HepG2 (cell line): ENCODE measurements around the gene AGAP1. TPM values are rescaled to one million over a fixed set of nuclear protein-coding genes. Genes with fewer than 3 reads are reported as not detected.

Experiments used
- ATAC-seq: fragments of 200-7000 bp; cut with Tn5 transposase; 3 replicates; pipeline ENCODE4 v1.9.1; 2020; ENCODE audit warnings: mild to moderate bottlenecking, moderate library complexity
- BruUV-seq: library from RNA; stranded (reverse); fragments of 400-500 nt; replicated peaks from 2 replicates; lab custom pipeline; 2021; lab: Mats Ljungman, UMichigan
- CTCF ChIA-PET: fragments of 300-600 bp; formaldehyde crosslinking; extraction: SDS; loops from one replicate; lab custom pipeline; 2021; ENCODE audit warnings: low total read pairs, inconsistent platforms, low intra/inter-chr PET ratio; lab: Yijun Ruan, JAX
- POLR2A ChIA-PET: fragments of 350-600 bp; sonication (Branson Sonifier 250); formaldehyde crosslinking; loops from one replicate; lab custom pipeline; 2020; ENCODE audit warnings: antibody characterized with exemption, inconsistent platforms; lab: Yijun Ruan, JAX
- DNase-seq: peaks from one replicate; pipeline ENCODE4 v3.0.0-alpha.2; 2015; ENCODE audit warnings: low spot score
- FAIRE-seq: peaks from 3 replicates; lab custom pipeline; 2011; peaks lifted over from hg19 to GRCh38; lab: Jason Lieb, UNC
- H2AFZ ChIP-seq: one replicate; pipeline ENCODE4 v1.6.1; 2011; ENCODE audit warnings: low read length, inconsistent platforms
- H3K27ac ChIP-seq: fragments of 300-600 bp; 3 replicates; pipeline ENCODE4 v1.8.0; 2011; ENCODE audit warnings: mixed run types, mild to moderate bottlenecking, mixed read lengths, low read length, inconsistent platforms; ENCODE audit not compliant: insufficient read depth; ENCODE audit errors: extremely low read length
- H3K27me3 ChIP-seq, 2 experiments: fragments of 200-600 bp in 1 of 2; 2 replicates in 1 of 2; 3 replicates in 1 of 2; pipeline versions ENCODE4 v1.6.0 to v1.8.0; 2011; ENCODE audit warnings: low read length in 2 of 2, mild to moderate bottlenecking in 2 of 2, moderate library complexity in 2 of 2, inconsistent platforms in 1 of 2; ENCODE audit not compliant: insufficient read depth in 2 of 2, control insufficient read depth in 1 of 2
- H3K36me3 ChIP-seq, 2 experiments: fragments of 200-600 bp in 1 of 2; replicated peaks in 1 of 2; 2 replicates in 1 of 2; 3 replicates in 1 of 2; pipeline versions ENCODE4 v1.5.1 to v1.8.0; 2011; ENCODE audit warnings: low read length in 2 of 2, inconsistent platforms in 1 of 2; ENCODE audit not compliant: insufficient read depth in 2 of 2, control insufficient read depth in 1 of 2
- H3K4me1 ChIP-seq: 2 replicates; pipeline ENCODE4 v1.5.1; 2012; ENCODE audit warnings: low read length, inconsistent platforms; ENCODE audit not compliant: insufficient read depth
- H3K4me2 ChIP-seq: 2 replicates; pipeline ENCODE4 v1.6.0; 2011; ENCODE audit warnings: low read depth, low read length, inconsistent platforms
- H3K4me3 ChIP-seq, 3 experiments: fragments of 200-600 bp in 1 of 3; sonication (generic), shearing (Covaris generic) in 1 of 3; replicated peaks in 1 of 3; 2 replicates each; pipeline ENCODE4 v1.5.1; 2011 to 2016; ENCODE audit warnings: low read length in 3 of 3, inconsistent platforms in 2 of 3, low read depth in 2 of 3, mild to moderate bottlenecking in 2 of 3, control low read depth in 1 of 3, mixed read lengths in 1 of 3; ENCODE audit not compliant: insufficient read depth in 1 of 3
- H3K79me2 ChIP-seq: one replicate; pipeline ENCODE4 v1.6.1; 2011; ENCODE audit warnings: low read length, inconsistent platforms; ENCODE audit not compliant: insufficient read depth
- H3K9ac ChIP-seq: 2 replicates; pipeline ENCODE4 v1.6.0; 2011; ENCODE audit warnings: mild to moderate bottlenecking, low read depth, low read length, inconsistent platforms; ENCODE audit not compliant: insufficient read depth
- H3K9me3 ChIP-seq: 2 replicates; pipeline ENCODE4 v1.5.1; 2012; ENCODE audit warnings: mild to moderate bottlenecking, low read length
- H4K20me1 ChIP-seq: 2 replicates; pipeline ENCODE4 v1.6.0; 2011; ENCODE audit warnings: inconsistent platforms, mild to moderate bottlenecking, low read length, moderate library complexity; ENCODE audit not compliant: insufficient read depth
- WGBS: methylation state at CpG from one replicate; pipeline ENCODE4 v1.1.6; 2017; ENCODE audit warnings: low lambda C conversion rate; 5-methylcytosine and 5-hydroxymethylcytosine counted together
- in situ Hi-C: cut with HindIII; loops from 2 replicates; pipeline ENCODE4 v1.10.0; 2017; ENCODE audit warnings: low pct_unique_long_range_greater_than_20kb; ENCODE audit not compliant: extremely low pct_ligation_motif_present
- intact Hi-C: fragments of 100-400 bp; cut with micrococcal nuclease; formaldehyde crosslinking; loops from one replicate; pipeline ENCODE4 v1.10.0; 2022; ENCODE audit not compliant: unreplicated experiment
- polyA plus RNA-seq, 8 experiments: library from polyadenylated mRNA; depleted of rRNA in 3 of 8; stranded (reverse) in 7 of 8; unstranded in 1 of 8; fragments of >200 nt; fragmentation: Illumina TruSeq in 4 of 8; extraction: Trizol in 4 of 8; gene quantifications; 2 replicates each; pipeline versions ENCODE4 v1.2.1 to v1.2.3, GENCODE V29; 2011 to 2016; ENCODE audit warnings: low read depth in 4 of 8, missing spikeins in 1 of 8, mixed read lengths in 1 of 8; ENCODE audit not compliant: insufficient read depth in 1 of 8
- total RNA-seq, 5 experiments: library from RNA; depleted of rRNA; stranded (reverse); fragments of >200 nt; fragmentation: Illumina TruSeq; extraction: Trizol; gene quantifications; 2 replicates each; pipeline ENCODE4 v1.2.3, GENCODE V29; 2016; ENCODE audit warnings: low read depth in 1 of 5
- TF ChIP-seq, protein P1 (sequence below): sonication (generic); formaldehyde crosslinking; IDR thresholded peaks from 2 replicates; pipeline ENCODE4 v1.5.0; 2020; ENCODE audit warnings: mild to moderate bottlenecking, missing genetic modification reagents, moderate library complexity
- TF ChIP-seq, protein P2 (sequence below): sonication (generic); formaldehyde crosslinking; conservative IDR thresholded peaks from 2 replicates; pipeline ENCODE4 v1.8.0; 2022; ENCODE audit warnings: mild to moderate bottlenecking, moderate library complexity, missing genetic modification reagents

The AGAP1 gene
- total and polyA plus RNA-seq, 2 of the 13 experiments (the other 11 are each of a cell fraction or from before 2014, with no cell fraction given), result 21.2 to 32.7 TPM

DNA sequence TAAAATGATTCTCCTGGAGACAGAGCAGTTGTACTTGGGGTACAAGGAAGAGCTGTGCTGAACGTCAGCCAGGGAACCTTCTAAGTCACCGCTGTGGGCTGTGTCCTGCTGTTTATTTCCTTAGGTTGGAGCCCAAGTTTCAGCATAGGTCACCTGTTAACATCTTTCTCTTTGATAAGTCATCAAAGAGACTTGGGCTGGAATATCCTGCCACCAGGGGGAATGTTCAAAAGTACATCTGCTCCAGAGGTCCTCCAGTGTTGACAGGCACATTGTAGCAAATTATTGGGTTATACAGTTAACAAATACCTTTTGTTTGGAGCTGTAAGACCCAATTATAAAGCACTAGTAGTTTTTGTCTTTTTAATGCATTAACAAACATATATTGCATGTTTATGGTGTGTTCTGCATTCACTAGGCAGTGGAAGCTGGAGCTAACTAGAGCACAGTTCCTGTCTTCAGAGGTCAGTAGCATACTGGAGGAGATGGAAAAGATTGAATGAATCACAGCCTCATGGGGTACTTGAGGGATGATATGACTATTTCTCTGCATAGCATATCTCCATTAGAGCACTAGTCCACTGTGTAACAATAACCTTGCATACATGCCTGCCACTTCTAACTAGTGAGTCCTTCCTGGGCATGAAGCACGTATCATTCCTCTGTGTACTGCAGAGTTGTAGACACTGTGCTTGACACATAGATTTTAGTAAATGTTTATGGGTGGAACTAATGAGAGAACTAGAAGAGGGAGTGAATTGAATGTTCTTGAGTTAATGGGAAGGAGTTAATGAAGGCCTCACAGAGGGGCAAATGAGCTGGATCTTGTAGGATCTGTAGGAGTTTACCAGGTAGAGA is 182.1 kb downstream of the AGAP1 start:
- CTCF ChIA-PET, result no interaction called here
- 89% methylated on average over 3 of the region's 3 CpGs for WGBS
- peaks cover 48% of the 10 kb centered on the region for H4K20me1 ChIP-seq

More for the DNA sequence above, 182.1 kb downstream of the AGAP1 start:
- Histone ChIP-seq H3K4me1 (peaks cover 43% of the 10 kb centered on the region), H3K4me3 (no peak overlapping the region), H3K4me2 (no peak overlapping the region), H3K27me3 (no peaks in the 10 kb centered on the region), H3K9me3 (no peaks in the 10 kb centered on the region), H3K9ac (no peak overlapping the region), H3K27ac (no peak overlapping the region), H3K79me2 (peaks cover 79% of the 10 kb centered on the region), H2AFZ (no peak overlapping the region), H3K36me3 (no peaks in the 10 kb centered on the region)
- intact Hi-C loops (loop anchor here (10.0 kb wide), 1 partner anchor 69 kb away; no protein-coding TSS in a partner anchor), in situ Hi-C loops (no loop called here)
- TF ChIP-seq, protein P1, sequence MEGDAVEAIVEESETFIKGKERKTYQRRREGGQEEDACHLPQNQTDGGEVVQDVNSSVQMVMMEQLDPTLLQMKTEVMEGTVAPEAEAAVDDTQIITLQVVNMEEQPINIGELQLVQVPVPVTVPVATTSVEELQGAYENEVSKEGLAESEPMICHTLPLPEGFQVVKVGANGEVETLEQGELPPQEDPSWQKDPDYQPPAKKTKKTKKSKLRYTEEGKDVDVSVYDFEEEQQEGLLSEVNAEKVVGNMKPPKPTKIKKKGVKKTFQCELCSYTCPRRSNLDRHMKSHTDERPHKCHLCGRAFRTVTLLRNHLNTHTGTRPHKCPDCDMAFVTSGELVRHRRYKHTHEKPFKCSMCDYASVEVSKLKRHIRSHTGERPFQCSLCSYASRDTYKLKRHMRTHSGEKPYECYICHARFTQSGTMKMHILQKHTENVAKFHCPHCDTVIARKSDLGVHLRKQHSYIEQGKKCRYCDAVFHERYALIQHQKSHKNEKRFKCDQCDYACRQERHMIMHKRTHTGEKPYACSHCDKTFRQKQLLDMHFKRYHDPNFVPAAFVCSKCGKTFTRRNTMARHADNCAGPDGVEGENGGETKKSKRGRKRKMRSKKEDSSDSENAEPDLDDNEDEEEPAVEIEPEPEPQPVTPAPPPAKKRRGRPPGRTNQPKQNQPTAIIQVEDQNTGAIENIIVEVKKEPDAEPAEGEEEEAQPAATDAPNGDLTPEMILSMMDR (CRISPR knock-in tag), result 0 out of 2 replicates have a peak, but pooled peaks have one; percentile 27
- TF ChIP-seq, protein P2, sequence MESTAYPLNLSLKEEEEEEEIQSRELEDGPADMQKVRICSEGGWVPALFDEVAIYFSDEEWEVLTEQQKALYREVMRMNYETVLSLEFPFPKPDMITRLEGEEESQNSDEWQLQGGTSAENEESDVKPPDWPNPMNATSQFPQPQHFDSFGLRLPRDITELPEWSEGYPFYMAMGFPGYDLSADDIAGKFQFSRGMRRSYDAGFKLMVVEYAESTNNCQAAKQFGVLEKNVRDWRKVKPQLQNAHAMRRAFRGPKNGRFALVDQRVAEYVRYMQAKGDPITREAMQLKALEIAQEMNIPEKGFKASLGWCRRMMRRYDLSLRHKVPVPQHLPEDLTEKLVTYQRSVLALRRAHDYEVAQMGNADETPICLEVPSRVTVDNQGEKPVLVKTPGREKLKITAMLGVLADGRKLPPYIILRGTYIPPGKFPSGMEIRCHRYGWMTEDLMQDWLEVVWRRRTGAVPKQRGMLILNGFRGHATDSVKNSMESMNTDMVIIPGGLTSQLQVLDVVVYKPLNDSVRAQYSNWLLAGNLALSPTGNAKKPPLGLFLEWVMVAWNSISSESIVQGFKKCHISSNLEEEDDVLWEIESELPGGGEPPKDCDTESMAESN (CRISPR knock-in tag), result no peak
- peak; percentile 29 for DNase-seq
- FAIRE-seq, result peak; percentile 28
- BruUV-seq, result no TSS peak
- POLR2A ChIA-PET, result no interaction called here
- peak; percentile 48 for ATAC-seq
